CD14-positive monocyte (primary cell): ENCODE measurements around the gene ARHGAP12. TPM values are rescaled to one million over a fixed set of nuclear protein-coding genes. Genes with fewer than 3 reads are reported as not detected.

Experiments used
- DNase-seq, 3 donors: peaks; one replicate each; pipeline ENCODE4 v3.0.0-alpha.2; 2011 to 2022
- H2AFZ ChIP-seq: 2 replicates; pipeline ENCODE4 v1.6.0; 2012; ENCODE audit warnings: mild to moderate bottlenecking, low read depth, low read length, inconsistent platforms; ENCODE audit not compliant: insufficient read depth, poor library complexity, severe bottlenecking
- H3K27ac ChIP-seq, 2 donors: 1 replicate in 1 of 2; 2 replicates in 1 of 2; pipeline ENCODE4 v1.5.1; 2012 to 2013; ENCODE audit warnings: low read length in 2 of 2, control low read depth in 1 of 2, inconsistent platforms in 1 of 2, low read depth in 1 of 2, mild to moderate bottlenecking in 1 of 2
- H3K27me3 ChIP-seq, 2 donors: one replicate each; pipeline versions ENCODE4 v1.6.0 to v1.6.1; 2011 to 2013; ENCODE audit warnings: low read length in 2 of 2; ENCODE audit not compliant: control insufficient read depth in 2 of 2, insufficient read depth in 2 of 2
- H3K36me3 ChIP-seq, 2 donors: replicated peaks in 1 of 2; 1 replicate in 1 of 2; 2 replicates in 1 of 2; pipeline versions ENCODE4 v1.5.1 to v1.6.1; 2012 to 2013; ENCODE audit warnings: low read length in 2 of 2, control low read depth in 1 of 2, inconsistent platforms in 1 of 2, mild to moderate bottlenecking in 1 of 2; ENCODE audit not compliant: insufficient read depth in 2 of 2, control insufficient read depth in 1 of 2
- H3K4me1 ChIP-seq, 2 donors: 1 replicate in 1 of 2; 2 replicates in 1 of 2; pipeline versions ENCODE4 v1.5.1 to v1.6.1; 2012 to 2013; ENCODE audit warnings: low read length in 2 of 2, control low read depth in 1 of 2, inconsistent platforms in 1 of 2, mild to moderate bottlenecking in 1 of 2, moderate library complexity in 1 of 2; ENCODE audit not compliant: insufficient read depth in 2 of 2, control insufficient read depth in 1 of 2
- H3K4me2 ChIP-seq: replicated peaks from 2 replicates; pipeline ENCODE3; 2012; ENCODE audit warnings: low read length, moderate library complexity, mild to moderate bottlenecking; ENCODE audit not compliant: poor library complexity, severe bottlenecking; ENCODE audit errors: extremely low read depth
- H3K4me3 ChIP-seq, 3 experiments: fragments of 200-600 bp in 1 of 3; sonication (generic) in 1 of 3; replicated peaks in 1 of 3; 1 replicate in 2 of 3; 2 replicates in 1 of 3; pipeline ENCODE4 v1.5.1; 2011 to 2013; ENCODE audit warnings: low read length in 3 of 3, mild to moderate bottlenecking in 3 of 3, control low read depth in 2 of 3, low read depth in 2 of 3, inconsistent platforms in 1 of 3, moderate library complexity in 1 of 3
- H3K79me2 ChIP-seq: 2 replicates; pipeline ENCODE4 v1.6.0; 2012; ENCODE audit warnings: mild to moderate bottlenecking, control low read depth, inconsistent platforms, low read length, moderate library complexity; ENCODE audit not compliant: insufficient read depth
- H3K9ac ChIP-seq: 2 replicates; pipeline ENCODE4 v1.6.0; 2017; ENCODE audit warnings: low read length, mild to moderate bottlenecking; ENCODE audit not compliant: insufficient read depth, poor library complexity, severe bottlenecking
- H3K9me3 ChIP-seq, 2 donors: replicated peaks in 1 of 2; 1 replicate in 1 of 2; 2 replicates in 1 of 2; pipeline versions ENCODE4 v1.5.1 to v1.6.1; 2012 to 2013; ENCODE audit warnings: low read length in 2 of 2, control low read depth in 1 of 2; ENCODE audit not compliant: control insufficient read depth in 1 of 2, insufficient read depth in 1 of 2
- H4K20me1 ChIP-seq: 2 replicates; pipeline ENCODE4 v1.6.0; 2012; ENCODE audit warnings: mild to moderate bottlenecking, low read length, control low read depth, moderate library complexity; ENCODE audit not compliant: insufficient read depth
- H3K27ac Mint-ChIP-seq, 7 donors: one replicate each; pipeline ENCODE4 v1.8.0; 2020; ENCODE audit warnings: mild to moderate bottlenecking in 7 of 7, mixed read lengths in 7 of 7, moderate library complexity in 6 of 7, inconsistent platforms in 2 of 7
- H3K27me3 Mint-ChIP-seq, 3 donors: one replicate each; pipeline ENCODE4 v1.8.0; 2021 to 2022; ENCODE audit warnings: low read depth in 3 of 3, mild to moderate bottlenecking in 3 of 3, mixed read lengths in 3 of 3, moderate library complexity in 3 of 3, inconsistent platforms in 1 of 3
- H3K36me3 Mint-ChIP-seq, 2 donors: one replicate each; pipeline ENCODE4 v1.8.0; 2020; ENCODE audit warnings: mixed read lengths in 2 of 2, inconsistent platforms in 1 of 2, mild to moderate bottlenecking in 1 of 2
- H3K4me1 Mint-ChIP-seq: one replicate; pipeline ENCODE4 v1.8.0; 2020; ENCODE audit warnings: mild to moderate bottlenecking, mixed read lengths
- H3K4me3 Mint-ChIP-seq, 2 donors: one replicate each; pipeline ENCODE4 v1.8.0; 2020; ENCODE audit warnings: mild to moderate bottlenecking in 2 of 2, mixed read lengths in 2 of 2, moderate library complexity in 1 of 2
- H3K9me3 Mint-ChIP-seq, 7 donors: one replicate each; pipeline ENCODE4 v1.8.0; 2020 to 2022; ENCODE audit warnings: mixed read lengths in 7 of 7, mild to moderate bottlenecking in 6 of 7, moderate library complexity in 6 of 7, inconsistent platforms in 2 of 7
- WGBS: methylation state at CpG from one replicate; pipeline ENCODE4 v1.1.5; 2013; ENCODE audit warnings: missing lambda C conversion rate; ENCODE audit not compliant: insufficient coverage; 5-methylcytosine and 5-hydroxymethylcytosine counted together
- intact Hi-C, 2 donors: fragments of 100-400 bp; cut with micrococcal nuclease; formaldehyde crosslinking; loops; one replicate each; pipeline versions ENCODE4 v1.15.0 to v1.15.1; 2023
- polyA plus RNA-seq, 3 donors: library from polyadenylated mRNA; depleted of rRNA in 1 of 3; unstranded in 2 of 3; stranded (reverse) in 1 of 3; fragments of 300-500 nt in 2 of 3; fragments of >200 nt in 1 of 3; fragmentation: Illumina TruSeq in 2 of 3; gene quantifications; 1 replicate in 2 of 3; 2 replicates in 1 of 3; pipeline ENCODE4 v1.2.3, GENCODE V29; 2012 to 2021
- TF ChIP-seq, protein P1 (sequence below): fragments of 200-600 bp; IDR thresholded peaks from one replicate; pipeline ENCODE4 v1.8.0; 2022; ENCODE audit warnings: antibody characterized with exemption, mild to moderate bottlenecking

ARHGAP12 gene
- polyA plus RNA-seq, 3 donors, result 3.2 to 15.5 (median 4.7) TPM

DNA sequence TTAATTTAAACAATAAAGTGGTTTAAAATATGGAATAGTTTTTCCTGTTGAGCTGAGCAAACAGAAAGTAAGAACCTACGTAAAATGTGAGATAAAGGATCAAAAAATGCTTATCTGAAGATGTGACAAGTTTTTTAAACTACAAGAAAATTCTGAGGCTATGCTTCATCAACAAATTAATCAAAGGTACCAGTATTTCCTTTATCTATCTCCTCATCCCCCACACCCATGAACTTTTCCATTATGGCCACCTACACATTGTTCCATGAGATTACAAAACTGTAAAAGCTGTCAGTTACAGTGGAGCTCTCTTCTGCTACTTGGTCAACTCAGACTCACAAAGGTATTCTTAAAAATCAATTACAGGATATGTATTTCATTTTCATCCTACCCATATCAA lies 77.4 kb downstream of the ARHGAP12 start:
- no peaks in the 10 kb centered on the region for H3K9me3 Mint-ChIP-seq
- peaks cover 0 to 10% of the 10 kb centered on the region in 2 donors for H3K36me3 ChIP-seq
- H3K9ac ChIP-seq, result no peak overlapping the region
- H3K9me3 ChIP-seq, result no peaks in the 10 kb centered on the region
- H3K79me2 ChIP-seq, result no peaks in the 10 kb centered on the region
- H3K27ac Mint-ChIP-seq, result no peak overlapping the region
- no peaks in the 10 kb centered on the region for H3K27me3 Mint-ChIP-seq
- H3K4me3 Mint-ChIP-seq, result no peak overlapping the region
- TF ChIP-seq, protein P1, sequence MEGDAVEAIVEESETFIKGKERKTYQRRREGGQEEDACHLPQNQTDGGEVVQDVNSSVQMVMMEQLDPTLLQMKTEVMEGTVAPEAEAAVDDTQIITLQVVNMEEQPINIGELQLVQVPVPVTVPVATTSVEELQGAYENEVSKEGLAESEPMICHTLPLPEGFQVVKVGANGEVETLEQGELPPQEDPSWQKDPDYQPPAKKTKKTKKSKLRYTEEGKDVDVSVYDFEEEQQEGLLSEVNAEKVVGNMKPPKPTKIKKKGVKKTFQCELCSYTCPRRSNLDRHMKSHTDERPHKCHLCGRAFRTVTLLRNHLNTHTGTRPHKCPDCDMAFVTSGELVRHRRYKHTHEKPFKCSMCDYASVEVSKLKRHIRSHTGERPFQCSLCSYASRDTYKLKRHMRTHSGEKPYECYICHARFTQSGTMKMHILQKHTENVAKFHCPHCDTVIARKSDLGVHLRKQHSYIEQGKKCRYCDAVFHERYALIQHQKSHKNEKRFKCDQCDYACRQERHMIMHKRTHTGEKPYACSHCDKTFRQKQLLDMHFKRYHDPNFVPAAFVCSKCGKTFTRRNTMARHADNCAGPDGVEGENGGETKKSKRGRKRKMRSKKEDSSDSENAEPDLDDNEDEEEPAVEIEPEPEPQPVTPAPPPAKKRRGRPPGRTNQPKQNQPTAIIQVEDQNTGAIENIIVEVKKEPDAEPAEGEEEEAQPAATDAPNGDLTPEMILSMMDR, result no peak
- no peaks in the 10 kb centered on the region for H3K27me3 ChIP-seq
- no peak overlapping the region for H3K27ac ChIP-seq
- DNase-seq, result no peak
- no peaks in the 10 kb centered on the region for H4K20me1 ChIP-seq
- H3K4me1 Mint-ChIP-seq, result no peaks in the 10 kb centered on the region
- no peak overlapping the region for H3K4me2 ChIP-seq
- H3K36me3 Mint-ChIP-seq, result peaks cover 20 to 39% of the 10 kb centered on the region in 2 donors
- H3K4me3 ChIP-seq, result no peak overlapping the region
- H3K4me1 ChIP-seq, result no peaks in the 10 kb centered on the region
- no peak overlapping the region for H2AFZ ChIP-seq
- intact Hi-C loops, result no loop called here
- WGBS, result no CpG with 5 or more reads among the region's 1 CpG

DNA sequence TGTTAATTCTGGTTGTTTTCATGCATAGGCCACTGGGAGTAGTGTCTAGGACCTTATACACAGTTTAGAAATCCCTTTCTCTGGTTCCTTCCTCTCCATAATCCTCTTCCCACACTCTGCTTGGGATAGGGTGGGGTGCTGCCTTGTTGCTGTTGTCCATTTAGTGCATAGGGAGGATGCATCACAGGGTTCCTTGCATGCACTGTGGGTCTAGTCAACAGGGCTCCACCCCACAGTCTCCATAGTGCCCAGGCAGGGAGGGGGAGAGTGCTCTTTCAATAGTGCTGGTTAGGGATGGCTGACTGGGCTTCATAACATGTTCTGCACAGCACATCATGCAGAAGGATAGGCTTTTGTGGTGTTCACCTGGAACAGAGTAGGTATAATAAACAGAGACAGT lies 81.1 kb downstream of the ARHGAP12 start:
- Mint-ChIP-seq H3K9me3 (no peaks in the 10 kb centered on the region), H3K27me3 (no peaks in the 10 kb centered on the region), H3K4me3 (no peak overlapping the region), H3K36me3 (peaks cover 34 to 50% of the 10 kb centered on the region in 2 donors), H3K4me1 (no peaks in the 10 kb centered on the region), H3K27ac (no peak overlapping the region)
- Histone ChIP-seq H3K27ac (no peak overlapping the region), H4K20me1 (no peaks in the 10 kb centered on the region), H3K9me3 (no peaks in the 10 kb centered on the region), H3K9ac (no peak overlapping the region), H3K4me3 (no peak overlapping the region), H3K79me2 (no peaks in the 10 kb centered on the region), H3K4me2 (no peak overlapping the region), H2AFZ (no peak overlapping the region), H3K4me1 (no peaks in the 10 kb centered on the region), H3K36me3 (peaks cover 0 to 10% of the 10 kb centered on the region in 2 donors), H3K27me3 (no peaks in the 10 kb centered on the region)
- TF ChIP-seq, protein P1, result no peak
- DNase-seq, result no peak
- intact Hi-C loops, result no loop called here
